Small intestine (tissue), 7 donors: ENCODE results near the gene SVEP1. TPM values are rescaled to one million over a fixed set of nuclear protein-coding genes. Genes with fewer than 3 reads are reported as not detected.
A peak's percentile ranks its signal among the peaks of the same experiment; 100 is the strongest.

Source experiments
- DNase-seq, 2 donors: peaks; one replicate each; pipeline versions ENCODE4 v3.0.0 to v3.0.0-alpha.2; 2013
- FAIRE-seq: peaks from 2 replicates; lab custom pipeline; 2012; peaks lifted over from hg19 to GRCh38; lab: Jason Lieb, UNC
- H3K27ac ChIP-seq, 3 donors: one replicate each; pipeline ENCODE4 v1.5.1; 2013; ENCODE audit warnings: low read length in 2 of 3, mild to moderate bottlenecking in 2 of 3, control low read depth in 1 of 3, inconsistent platforms in 1 of 3, low read depth in 1 of 3, moderate library complexity in 1 of 3
- H3K27me3 ChIP-seq, 3 donors: one replicate each; pipeline ENCODE4 v1.6.1; 2013; ENCODE audit warnings: low read length in 3 of 3, inconsistent platforms in 1 of 3; ENCODE audit not compliant: control insufficient read depth in 3 of 3, insufficient read depth in 3 of 3
- H3K36me3 ChIP-seq, 3 donors: one replicate each; pipeline ENCODE4 v1.6.1; 2013; ENCODE audit warnings: low read length in 3 of 3, inconsistent platforms in 1 of 3, low read depth in 1 of 3, mild to moderate bottlenecking in 1 of 3, moderate library complexity in 1 of 3; ENCODE audit not compliant: control insufficient read depth in 3 of 3, insufficient read depth in 2 of 3
- H3K4me1 ChIP-seq, 3 donors: one replicate each; pipeline ENCODE4 v1.6.1; 2013; ENCODE audit warnings: low read length in 2 of 3, inconsistent platforms in 1 of 3, low read depth in 1 of 3, mild to moderate bottlenecking in 1 of 3, moderate library complexity in 1 of 3; ENCODE audit not compliant: control insufficient read depth in 3 of 3, insufficient read depth in 2 of 3
- H3K4me3 ChIP-seq, 3 donors: one replicate each; pipeline ENCODE4 v1.5.1; 2013; ENCODE audit warnings: low read length in 3 of 3, control low read depth in 1 of 3, inconsistent platforms in 1 of 3, low read depth in 1 of 3, mild to moderate bottlenecking in 1 of 3, moderate library complexity in 1 of 3
- H3K9me3 ChIP-seq, 2 donors: one replicate each; pipeline ENCODE4 v1.6.1; 2013; ENCODE audit warnings: low read depth in 1 of 2, low read length in 1 of 2; ENCODE audit not compliant: control insufficient read depth in 2 of 2, insufficient read depth in 1 of 2
- WGBS, 3 donors: extraction: QIAGEN DNeasy Blood & Tissue Kit; methylation state at CpG; one replicate each; pipeline ENCODE4 v1.1.7; 2013; 5-methylcytosine and 5-hydroxymethylcytosine counted together
- polyA plus RNA-seq, 4 donors: library from polyadenylated mRNA; stranded (reverse) in 3 of 4; unstranded in 1 of 4; fragments of 200-250 nt in 3 of 4; fragments of 120-200 nt in 1 of 4; gene quantifications; one replicate each; pipeline versions ENCODE4 v1.2.1 to v1.2.3, GENCODE V29; 2013
- donor health status: healthy with polysubstance abuse.
- donor health status: control.
- donor health status: control.
- donor health status: Bipolar disorder and iron deficiency.
- donor health status: healthy.

Gene SVEP1
- polyA plus RNA-seq, 4 donors = under 0.01 to 5.8 (median 2.3) TPM

- Histone ChIP-seq H3K4me1 (no peaks in the 10 kb centered on the region), H3K9me3 (peaks cover 0 to 2% of the 10 kb centered on the region in 2 donors), H3K36me3 (no peaks in the 10 kb centered on the region), H3K27me3 (no peaks in the 10 kb centered on the region), H3K4me3 (no peak overlapping the region), H3K27ac (no peak overlapping the region)
- FAIRE-seq = no peak
- 74 to 89% (median 75%) methylated on average over 6 of the region's 6 CpGs for WGBS, 3 donors
- no peak for DNase-seq
Observed at GRCh38 chr9:110444911-110445310, 134.6 kb downstream of the SVEP1 start.

- FAIRE-seq (no peak), DNase-seq (no peak)
- no peaks in the 10 kb centered on the region for H3K27me3 ChIP-seq
- H3K36me3 ChIP-seq = no peaks in the 10 kb centered on the region
- no peaks in the 10 kb centered on the region for H3K4me1 ChIP-seq
- H3K27ac ChIP-seq = no peak overlapping the region
- H3K9me3 ChIP-seq = peaks cover 0 to 2% of the 10 kb centered on the region in 2 donors
- no peak overlapping the region for H3K4me3 ChIP-seq
Observed at GRCh38 chr9:110443866-110444220, 135.7 kb downstream of the SVEP1 start.

- peaks cover 0 to 2% of the 10 kb centered on the region in 2 donors for H3K9me3 ChIP-seq
- no peak overlapping the region for H3K4me3 ChIP-seq
- no peaks in the 10 kb centered on the region for H3K4me1 ChIP-seq
- no peak for DNase-seq
- no peaks in the 10 kb centered on the region for H3K27me3 ChIP-seq
- no peak for FAIRE-seq
- 34 to 38% (median 37%) methylated on average over 3 of the region's 3 CpGs for WGBS, 3 donors
- no peak overlapping the region for H3K27ac ChIP-seq
- no peaks in the 10 kb centered on the region for H3K36me3 ChIP-seq
Observed at GRCh38 chr9:110443146-110443865, 136.2 kb downstream of the SVEP1 start.

DNA sequence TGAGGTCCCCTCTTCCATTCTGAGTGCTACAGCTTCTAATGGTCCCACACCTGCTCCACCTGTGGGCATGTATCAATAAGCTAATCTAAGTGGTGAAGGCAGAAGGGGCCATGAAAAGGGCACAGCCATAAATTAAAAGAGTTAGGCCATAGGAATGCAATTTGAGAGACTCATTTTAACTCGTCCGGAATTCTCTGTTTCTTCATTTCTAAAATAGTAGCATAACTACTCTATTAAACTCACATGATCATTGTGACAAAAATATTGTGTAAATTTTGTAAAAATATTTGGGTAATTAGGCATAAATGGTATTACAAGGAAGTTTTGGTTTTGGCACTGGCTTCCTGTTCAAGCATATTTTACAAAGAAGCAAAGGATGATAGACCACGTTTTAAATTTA, 138.7 kb downstream of the SVEP1 start:
- DNase-seq = no peak
- Histone ChIP-seq H3K9me3 (no peaks in the 10 kb centered on the region), H3K4me1 (no peaks in the 10 kb centered on the region), H3K4me3 (no peak overlapping the region), H3K27ac (no peak overlapping the region), H3K27me3 (no peaks in the 10 kb centered on the region), H3K36me3 (no peaks in the 10 kb centered on the region)
- FAIRE-seq = no peak
- WGBS, 3 donors = 72 to 77% (median 74%) methylated on average over 3 of the region's 3 CpGs

DNA sequence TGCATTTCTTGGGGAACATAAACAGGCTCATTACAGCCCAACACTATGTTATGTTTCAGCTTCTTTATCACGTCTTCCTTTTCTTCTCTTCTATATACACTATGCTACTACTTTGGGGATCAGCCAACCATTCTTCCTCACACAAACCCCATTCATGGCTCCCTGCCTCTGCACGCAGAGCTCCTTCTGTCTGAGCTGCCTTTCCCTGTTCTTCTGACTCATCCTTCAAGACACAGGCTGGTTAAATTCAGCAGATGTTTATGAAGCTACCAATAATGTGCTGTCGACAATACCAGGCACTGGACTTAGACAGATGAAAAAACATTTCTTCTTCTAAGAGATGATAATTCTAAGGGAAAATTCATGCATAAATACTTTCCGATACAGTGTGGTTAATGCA, 139.4 kb downstream of the SVEP1 start:
- Histone ChIP-seq H3K4me1 (no peaks in the 10 kb centered on the region), H3K27me3 (no peaks in the 10 kb centered on the region), H3K36me3 (no peaks in the 10 kb centered on the region), H3K27ac (no peak overlapping the region), H3K9me3 (no peaks in the 10 kb centered on the region), H3K4me3 (no peak overlapping the region)
- no peak for FAIRE-seq
- 63 to 76% (median 66%) methylated on average over 4 of the region's 4 CpGs for WGBS, 3 donors
- no peak for DNase-seq

GRCh38 chr9:110432253-110432652, 147.3 kb downstream of the SVEP1 start:
- Histone ChIP-seq H3K9me3 (no peaks in the 10 kb centered on the region), H3K36me3 (no peaks in the 10 kb centered on the region), H3K27ac (no peak overlapping the region), H3K4me1 (no peaks in the 10 kb centered on the region), H3K27me3 (no peaks in the 10 kb centered on the region), H3K4me3 (no peak overlapping the region)
- DNase-seq (no peak), FAIRE-seq (no peak)
- 76 to 86% (median 85%) methylated on average over 3 of the region's 3 CpGs for WGBS, 3 donors

DNA sequence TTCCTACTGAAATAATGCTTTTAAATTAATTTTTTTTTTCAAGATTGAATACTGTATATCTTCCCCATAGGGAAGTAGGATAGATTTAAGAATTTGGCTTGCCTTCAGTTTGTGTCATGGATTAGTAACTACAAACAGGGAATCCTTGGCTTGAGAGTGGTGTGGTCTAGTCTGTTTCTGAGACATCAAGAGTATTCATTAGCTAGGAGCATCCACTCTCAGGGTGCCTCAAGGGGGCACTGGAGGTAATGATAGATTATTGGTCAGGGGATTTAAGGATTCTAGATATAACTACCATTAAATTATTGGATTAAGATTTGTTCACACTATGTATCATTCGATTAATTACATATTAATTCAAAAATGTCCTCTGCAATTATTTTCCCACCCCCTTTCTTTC, 150.1 kb downstream of the SVEP1 start:
- H3K4me1 ChIP-seq = no peaks in the 10 kb centered on the region
- H3K4me3 ChIP-seq = no peak overlapping the region
- WGBS, 3 donors = 98 to 100% (median 100%) methylated on average over 1 of the region's 1 CpG
- no peak for DNase-seq
- no peak for FAIRE-seq
- H3K27ac ChIP-seq = no peak overlapping the region
- no peaks in the 10 kb centered on the region for H3K27me3 ChIP-seq
- H3K9me3 ChIP-seq = no peaks in the 10 kb centered on the region
- no peaks in the 10 kb centered on the region for H3K36me3 ChIP-seq

- FAIRE-seq = no peak
- WGBS, 3 donors = 23 to 40% (median 30%) methylated on average over 7 of the region's 7 CpGs
Observed at GRCh38 chr9:110427497-110428104, 151.9 kb downstream of the SVEP1 start.

More at GRCh38 chr9:110427497-110428104, 151.9 kb downstream of the SVEP1 start:
- no peaks in the 10 kb centered on the region for H3K4me1 ChIP-seq
- H3K36me3 ChIP-seq = no peaks in the 10 kb centered on the region
- peak; percentile 54 to 57 for DNase-seq
- H3K27ac ChIP-seq = no peak overlapping the region
- no peaks in the 10 kb centered on the region for H3K9me3 ChIP-seq
- no peaks in the 10 kb centered on the region for H3K27me3 ChIP-seq
- H3K4me3 ChIP-seq = no peak overlapping the region
